ENCODE data around the gene SGPP1. TPM values are rescaled to one million over a fixed set of nuclear protein-coding genes. Genes with fewer than 3 reads are reported as not detected.
"Not testable (repeated sequence)": the region's sequence is repeated elsewhere in the genome, so short reads cannot be mapped to it uniquely, and the experiment has no call there.

SGPP1 gene
- total RNA-seq, 1 donor from 2014 or later: 19.2 TPM

DNA sequence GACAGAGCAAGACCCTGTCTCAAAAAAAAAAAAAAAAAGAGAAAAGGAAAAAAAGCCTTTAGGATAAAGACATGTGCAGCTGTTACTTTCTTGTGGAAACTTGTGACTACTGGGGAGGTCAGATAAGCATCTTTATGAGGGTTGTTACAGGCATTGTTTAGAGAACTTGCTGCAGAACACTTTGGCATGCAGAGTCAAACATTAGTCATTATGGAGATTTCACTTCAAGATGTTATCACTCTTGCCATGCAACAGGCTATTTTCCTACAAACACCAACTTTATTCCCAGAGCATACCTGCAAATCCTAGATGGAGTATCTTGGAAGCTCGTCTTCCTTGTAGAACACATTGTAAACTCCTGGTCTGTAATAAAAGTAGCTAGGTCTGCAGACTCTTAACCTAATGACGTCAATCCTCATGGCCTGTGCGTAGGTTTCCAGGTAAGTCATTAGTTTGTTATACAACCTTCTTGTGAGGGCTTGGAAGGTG, 49.9 kb downstream of the SGPP1 start:
- intact Hi-C loops (cut with micrococcal nuclease): no loop called here

DNA sequence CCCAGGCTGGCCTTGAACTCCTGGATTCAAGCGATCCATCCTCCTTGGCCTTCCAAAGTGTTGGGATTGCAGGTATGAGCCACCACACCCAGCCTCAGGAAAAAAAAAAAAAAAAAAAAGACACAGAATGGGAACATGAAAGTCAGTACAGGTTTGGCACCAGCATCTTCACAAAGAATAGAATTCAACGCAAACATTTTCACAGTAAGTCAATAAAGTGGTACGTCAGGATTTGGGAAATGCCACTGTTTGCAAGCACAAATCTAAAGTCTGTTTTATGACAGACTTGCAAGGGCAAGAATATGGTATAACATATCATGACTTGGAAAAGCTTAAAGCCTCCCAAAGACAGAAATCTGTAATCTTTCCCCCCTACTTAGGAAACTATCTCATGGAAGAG, 51.2 kb downstream of the SGPP1 start:
- intact Hi-C loops (cut with micrococcal nuclease): no loop called here

DNA sequence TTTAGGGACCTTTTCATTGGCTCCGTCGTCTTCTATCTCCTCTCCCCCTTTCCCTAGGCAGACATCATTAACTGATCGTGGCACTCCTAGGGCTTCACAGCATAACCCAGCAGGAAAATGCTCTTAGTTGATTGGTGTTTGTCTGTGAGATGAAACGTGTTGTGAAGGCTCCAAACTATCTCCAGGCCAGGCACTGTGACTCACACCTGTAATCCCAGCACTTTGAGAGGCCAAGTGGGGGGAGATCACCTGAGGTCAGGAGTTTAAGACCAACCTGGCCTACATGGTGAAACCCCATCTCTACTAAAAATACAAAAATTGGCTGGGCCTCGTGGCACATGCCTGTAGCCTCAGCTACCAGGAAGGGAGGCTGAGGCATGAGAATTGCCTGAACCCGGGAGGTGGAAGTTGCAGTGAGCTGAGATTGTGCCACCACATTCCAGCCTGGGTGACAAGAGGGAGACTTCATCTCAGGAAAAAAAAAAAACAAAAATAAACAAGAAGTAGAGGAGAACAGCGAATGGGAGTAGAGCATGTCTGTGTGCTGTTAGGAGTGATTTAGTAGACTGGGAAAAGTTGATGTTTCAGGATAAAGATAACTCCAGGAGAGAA, 53.9 kb downstream of the SGPP1 start:
- intact Hi-C loops (cut with micrococcal nuclease): no loop called here

DNA sequence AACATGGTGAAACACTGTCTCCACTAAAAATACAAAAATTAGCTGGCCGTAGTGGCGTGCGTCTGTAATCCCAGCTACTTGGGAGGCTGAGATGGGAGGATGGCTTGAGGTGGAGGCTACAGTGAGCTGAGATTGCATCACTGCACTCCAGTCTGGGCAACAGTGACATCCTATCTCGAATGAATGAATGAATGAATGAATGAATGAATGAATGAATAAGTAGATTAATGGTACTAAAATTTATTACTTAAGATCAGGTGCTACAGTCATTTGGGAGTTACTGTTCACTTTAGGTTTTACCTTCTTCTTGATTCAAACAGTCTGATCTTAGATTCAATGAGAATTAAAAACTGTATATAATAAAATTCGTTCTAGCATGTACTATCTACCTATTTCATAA, 54.6 kb downstream of the SGPP1 start:
- intact Hi-C loops (cut with micrococcal nuclease): no loop called here

DNA sequence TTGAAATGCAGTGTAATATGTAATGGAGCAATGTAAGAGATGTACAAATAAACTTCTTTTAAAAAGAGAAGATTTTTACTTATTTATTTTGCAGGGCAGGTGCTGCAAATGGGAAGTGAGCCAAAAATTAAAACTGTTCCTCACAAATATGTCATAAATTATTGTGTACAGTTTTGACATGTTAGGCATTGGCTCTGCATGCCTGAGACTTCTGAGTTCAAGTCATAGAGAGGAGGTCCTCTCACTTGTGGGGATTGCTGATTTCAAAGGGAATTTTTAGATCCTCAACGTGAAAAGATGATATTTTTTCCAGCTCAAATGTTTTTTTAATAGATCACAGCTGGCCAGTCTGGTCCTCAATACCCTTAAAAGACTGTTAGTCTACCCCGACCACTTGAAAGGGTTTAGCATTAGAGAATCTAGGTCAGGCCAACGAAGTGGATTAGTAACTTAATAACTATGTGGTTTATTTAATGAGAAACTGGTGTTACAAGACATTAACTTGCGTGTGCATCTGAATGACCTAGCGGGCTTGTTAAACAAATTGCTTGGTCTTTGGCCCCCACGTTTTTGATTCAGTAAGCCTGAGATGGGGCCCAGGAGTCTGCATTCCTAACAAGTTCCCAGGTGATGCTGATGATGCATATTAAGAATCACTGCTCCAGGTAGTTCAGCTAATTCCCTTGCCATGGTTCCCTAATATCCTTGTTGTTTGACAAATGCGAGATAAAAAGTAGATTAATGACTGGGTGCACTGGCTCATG, 55.3 kb downstream of the SGPP1 start:
- intact Hi-C loops (cut with micrococcal nuclease): no loop called here

DNA sequence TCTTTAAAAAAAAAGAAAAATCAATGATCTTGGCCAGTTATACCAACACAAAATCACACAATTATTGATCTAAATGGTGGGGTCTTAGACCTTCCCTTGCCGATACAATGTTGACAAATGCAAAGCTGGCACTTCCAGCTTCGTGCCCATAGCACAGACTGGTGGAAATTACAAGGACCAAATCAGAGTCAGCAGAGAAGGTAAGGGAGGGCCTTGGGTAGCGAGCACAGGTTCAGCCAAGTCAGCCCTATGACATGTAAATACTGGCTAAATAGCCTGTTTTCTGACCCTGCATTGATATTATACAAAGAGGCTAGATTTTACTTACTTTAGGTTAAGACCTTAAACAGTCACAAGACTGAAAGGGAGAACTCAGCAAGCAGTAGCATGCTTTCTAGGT, 55.9 kb downstream of the SGPP1 start:
- intact Hi-C loops (cut with micrococcal nuclease): no loop called here

DNA sequence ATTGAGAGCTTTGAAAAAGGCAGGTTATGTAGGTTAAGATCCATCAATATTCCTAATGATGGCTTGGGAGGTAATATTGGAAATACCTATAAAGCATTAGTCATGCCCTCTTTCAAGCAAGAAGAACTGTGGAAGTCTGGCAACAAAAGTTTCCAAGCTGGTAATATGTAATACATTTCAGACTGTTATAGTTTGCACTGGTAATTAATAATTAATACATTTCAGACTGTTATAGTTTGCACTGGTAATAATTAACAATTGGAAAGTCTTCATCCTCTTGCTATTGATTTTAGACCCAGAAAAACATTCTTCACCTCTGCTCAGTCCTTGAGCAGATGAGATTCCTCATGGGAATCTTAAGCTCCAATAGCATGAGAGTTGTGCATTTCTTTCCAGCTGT, 57.2 kb downstream of the SGPP1 start:
- intact Hi-C loops (cut with micrococcal nuclease): no loop called here

DNA sequence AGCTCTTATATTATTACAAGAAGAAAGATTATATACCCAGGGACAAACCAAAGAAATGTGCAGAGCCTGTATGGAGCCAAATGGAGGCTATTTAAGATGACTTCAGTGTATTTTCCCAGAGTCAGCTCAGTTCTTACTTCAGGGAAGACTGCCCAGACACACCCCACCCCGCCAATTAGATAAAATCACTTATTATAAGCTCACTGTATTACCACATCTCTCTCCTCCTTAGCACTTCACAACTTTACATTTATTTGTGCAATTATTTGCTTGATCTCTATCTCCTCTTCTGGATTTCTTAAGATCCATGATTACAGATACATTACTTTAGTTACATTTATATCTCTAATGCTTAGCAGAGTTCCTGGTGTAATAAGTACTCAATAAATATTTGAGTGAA, 61.5 kb downstream of the SGPP1 start:
- intact Hi-C loops (cut with micrococcal nuclease): no loop called here

DNA sequence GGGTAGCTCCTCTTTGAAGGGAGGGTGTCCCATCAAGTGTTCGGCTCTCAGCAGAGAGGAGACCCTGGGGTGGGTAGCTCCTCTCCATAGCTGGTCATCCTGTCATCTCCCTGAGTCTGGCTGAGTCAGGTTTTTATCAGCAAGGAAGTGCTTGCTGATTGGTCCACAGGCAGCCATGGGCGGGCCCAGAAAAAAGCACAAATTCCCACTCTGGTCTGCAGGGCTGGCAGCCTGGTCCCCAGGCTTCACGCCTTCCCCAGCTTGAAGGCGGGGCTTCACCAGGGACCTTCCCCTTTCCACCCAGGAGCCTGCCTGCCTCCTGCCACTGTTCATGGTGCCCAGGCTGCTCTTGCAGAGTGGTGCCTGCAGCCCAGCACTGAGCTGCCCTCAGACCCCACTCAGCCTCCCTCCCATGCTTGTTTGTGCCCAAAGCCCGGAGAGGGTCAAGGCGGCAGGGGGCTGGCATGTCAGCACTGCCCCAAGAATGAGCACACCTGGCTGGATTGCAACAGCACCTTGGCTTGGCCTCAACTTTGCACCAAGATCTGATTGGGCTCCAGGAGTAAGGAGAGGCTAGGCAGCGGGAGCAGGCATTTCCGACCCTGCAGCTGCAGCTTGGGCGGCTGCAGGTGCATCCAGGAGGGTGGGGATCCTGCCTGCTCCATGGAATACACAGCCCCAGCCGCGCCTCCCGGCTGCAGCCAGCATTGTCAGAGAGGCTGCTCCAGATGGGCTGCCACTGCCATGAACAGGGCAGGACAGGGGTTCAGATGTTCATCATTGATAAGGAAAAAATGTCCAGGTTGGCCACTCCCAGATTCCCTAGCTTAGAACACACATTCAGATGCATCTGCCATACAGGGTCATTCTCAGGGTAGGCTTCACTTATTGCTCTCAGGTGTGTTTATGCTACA, 64.2 kb downstream of the SGPP1 start:
- intact Hi-C loops (cut with micrococcal nuclease): no loop called here

DNA sequence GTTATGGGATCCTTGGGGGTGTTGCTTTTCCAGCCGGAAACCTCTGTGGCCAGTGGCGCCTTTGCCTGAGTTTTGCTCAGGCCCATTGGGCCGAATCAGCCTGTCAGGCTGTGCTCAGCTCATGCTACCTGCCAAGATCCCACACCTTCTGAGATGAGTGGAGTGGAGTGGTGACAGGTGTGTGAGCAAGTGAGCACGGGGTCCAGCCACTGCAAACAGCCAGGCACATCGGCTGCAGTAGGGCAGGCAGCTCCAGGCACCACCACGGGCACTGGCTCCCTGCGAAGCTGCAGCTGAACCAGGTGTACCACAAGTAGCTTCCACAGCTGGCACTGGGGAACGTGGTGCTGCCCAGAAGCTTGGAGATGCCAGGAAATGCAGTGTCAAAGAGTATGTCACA, 65.1 kb downstream of the SGPP1 start:
- intact Hi-C loops (cut with micrococcal nuclease): no loop called here

DNA sequence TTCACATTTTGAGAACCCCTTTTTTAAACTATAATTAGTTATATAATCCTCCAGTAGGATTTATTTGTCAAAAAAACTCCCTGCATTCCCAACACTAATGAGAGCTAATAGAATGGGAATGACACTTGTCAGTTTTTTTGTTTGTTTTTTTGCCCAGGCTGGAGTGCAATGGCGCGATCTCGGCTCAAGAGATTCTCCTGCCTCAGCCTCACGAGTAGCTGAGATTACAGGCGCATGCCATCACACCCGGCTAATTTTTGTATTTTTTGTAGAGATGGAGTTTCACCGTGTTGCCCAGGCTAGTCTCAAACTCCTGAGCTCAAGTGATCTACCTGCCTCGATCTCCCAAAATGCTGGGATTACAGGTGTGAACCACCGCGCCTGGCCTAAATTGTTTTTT, 66.0 kb downstream of the SGPP1 start:
- intact Hi-C loops (cut with micrococcal nuclease): not testable (repeated sequence)

DNA sequence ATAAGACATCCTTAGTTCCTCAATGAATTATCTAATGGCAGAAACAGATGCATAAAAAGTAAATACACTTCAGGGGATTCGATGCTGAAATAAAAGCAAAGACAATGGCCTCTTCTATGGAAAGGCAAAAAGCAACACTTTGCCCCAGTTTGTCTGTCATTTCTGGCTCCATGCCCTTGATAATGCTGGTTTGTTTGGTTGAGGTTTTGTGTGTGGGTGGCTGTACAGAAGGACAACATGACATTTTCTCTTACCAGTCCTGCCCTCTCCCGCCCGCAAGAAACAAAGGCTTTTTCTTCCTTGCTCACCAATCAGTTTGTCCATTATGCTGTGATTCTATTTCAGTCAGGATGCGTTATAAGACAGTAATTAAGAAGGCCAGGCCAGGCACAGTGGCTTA, 68.1 kb downstream of the SGPP1 start:
- intact Hi-C loops (cut with micrococcal nuclease): no loop called here

DNA sequence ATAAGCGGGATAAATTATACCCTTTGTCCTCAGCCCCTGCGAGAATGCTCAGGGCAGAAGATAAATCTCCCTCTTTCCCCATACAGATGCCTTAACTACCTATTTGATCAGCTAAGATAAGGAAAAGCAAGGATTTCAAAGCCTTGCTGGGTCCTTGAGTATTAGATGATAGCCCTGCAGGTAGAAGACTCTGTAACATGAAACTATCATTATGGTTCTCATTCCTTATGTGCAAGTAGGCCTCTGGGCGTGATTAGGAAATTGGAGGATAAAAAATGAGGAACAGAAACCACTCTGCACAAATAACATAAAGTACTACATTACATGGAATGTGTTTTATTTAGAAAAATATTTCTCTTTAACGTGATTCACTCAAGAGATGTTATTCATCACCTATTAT, 71.7 kb downstream of the SGPP1 start:
- intact Hi-C loops (cut with micrococcal nuclease): no loop called here

DNA sequence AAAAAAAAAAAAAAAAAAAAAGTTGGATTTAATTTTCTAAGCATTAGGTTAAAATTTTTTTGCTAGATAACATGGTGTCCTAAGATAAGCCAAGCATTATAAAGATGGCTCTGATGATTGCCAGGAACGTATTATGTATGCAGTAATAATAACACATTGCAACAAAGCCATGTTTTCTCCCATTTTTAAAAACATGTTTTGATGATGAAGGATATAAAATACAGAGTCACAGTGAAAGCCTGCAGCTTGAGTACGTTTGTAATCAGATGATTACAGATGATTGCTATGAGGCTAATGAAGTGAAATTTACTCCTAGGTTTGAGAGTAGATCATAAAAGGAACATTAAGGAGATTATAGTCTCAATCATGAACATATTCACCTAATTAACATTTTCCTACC, 72.9 kb downstream of the SGPP1 start:
- intact Hi-C loops (cut with micrococcal nuclease): no loop called here

DNA sequence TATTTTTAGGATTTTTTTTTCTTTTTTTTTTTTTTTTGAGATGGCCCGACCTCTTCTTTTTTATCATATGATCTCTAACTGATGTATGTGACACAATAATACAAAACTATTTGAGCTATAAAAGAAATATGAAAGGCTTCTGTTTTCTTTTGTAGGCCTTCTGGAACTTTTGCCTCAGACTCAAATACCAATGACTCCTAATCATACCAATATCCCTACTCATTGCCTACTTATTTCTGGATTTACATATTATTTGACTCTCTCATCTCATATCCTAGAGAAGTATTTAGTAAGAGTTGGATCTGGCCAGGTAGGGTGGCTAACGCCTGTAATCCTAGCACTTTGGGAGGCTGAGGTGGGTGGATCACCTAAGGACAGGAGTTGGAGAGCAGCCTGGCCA, 73.5 kb downstream of the SGPP1 start:
- intact Hi-C loops (cut with micrococcal nuclease): no loop called here

DNA sequence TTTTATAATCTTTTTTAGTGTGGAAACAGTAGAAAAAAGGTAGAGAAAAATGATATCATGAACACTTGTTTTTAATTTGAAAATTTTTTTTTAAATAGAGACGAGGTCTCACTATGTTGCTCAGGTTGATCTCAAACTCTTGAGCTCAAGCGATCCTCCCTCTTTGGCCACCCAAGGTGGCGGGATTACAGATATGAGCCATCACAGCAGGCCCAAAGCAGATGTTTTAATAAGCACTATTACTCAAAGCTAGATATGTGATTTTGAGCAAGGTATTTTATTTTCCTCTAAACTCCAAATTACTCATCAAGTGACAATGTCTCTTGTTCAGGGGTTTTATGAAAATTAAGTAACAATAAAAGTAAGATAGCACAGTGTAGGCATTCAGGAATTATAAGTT, 75.5 kb downstream of the SGPP1 start:
- intact Hi-C loops (cut with micrococcal nuclease): no loop called here

DNA sequence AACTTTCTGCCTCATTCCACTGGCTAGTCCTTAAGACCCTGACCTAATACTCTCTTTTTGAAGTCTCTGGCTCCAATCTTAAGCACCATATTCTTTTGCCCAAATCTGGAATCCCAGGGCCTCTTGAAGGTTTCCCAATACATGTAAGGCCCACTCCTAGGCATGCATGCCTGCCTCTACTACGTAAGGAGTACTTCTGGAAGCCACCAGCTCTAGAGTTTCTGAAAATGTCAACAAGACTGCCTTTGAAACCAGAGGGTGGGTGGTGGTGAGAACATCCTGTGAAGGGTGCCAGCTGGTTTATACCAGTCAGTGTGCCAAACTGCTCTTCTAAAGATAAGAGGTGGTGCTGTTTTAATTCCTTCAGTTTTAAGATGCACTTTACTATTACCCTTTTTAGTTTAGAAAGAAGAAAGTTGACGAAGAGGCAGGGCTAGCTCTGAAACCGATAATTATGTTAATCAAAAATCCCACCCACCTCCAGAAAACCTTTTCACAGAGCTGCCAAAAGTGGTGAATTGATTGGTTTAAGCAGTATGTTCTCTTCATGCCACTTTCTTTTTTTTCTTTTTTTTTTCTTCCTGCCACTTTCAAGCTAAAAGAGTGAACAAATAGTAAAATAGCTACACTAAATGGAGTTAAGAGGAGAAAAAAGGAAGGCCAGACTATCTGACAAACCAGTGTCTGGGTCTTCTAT, 77.5 kb downstream of the SGPP1 start:
- intact Hi-C loops (cut with micrococcal nuclease): no loop called here

DNA sequence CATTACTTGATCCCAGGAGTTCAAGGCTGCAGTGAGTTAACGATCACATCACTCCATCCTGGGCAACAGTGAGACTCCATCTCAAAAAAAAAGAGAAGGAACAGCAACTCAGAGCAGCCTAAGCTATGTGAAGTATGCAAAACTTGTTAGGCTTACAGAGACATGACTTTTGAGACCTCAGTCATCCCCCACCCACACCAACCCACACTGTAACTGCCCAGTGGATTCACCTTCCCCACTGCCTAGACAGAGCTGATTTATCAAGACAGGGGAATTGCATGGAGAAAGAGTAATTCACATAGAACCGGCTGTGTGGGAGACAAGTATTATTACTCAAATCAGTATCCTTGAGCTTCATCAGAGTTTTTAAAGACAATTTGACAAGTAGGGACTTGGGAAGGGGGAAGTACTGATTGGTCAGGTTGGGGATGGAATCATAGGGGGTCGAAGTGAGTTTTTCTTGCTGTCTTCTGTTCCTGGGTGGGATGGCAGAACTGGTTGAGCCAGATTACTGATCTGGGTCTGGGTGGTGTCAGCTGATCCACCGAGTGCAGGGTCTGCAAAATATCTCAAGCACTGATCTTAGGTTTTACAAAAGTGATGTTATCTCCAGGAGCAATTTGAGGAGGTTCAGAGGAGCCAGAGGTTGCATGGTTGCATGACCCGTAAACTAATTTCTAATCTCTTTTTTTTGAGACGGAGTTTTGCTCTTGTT, 80.0 kb downstream of the SGPP1 start:
- intact Hi-C loops (cut with micrococcal nuclease): loop anchor here (10.0 kb wide), 1 partner anchor 617 kb away; no protein-coding TSS in a partner anchor

DNA sequence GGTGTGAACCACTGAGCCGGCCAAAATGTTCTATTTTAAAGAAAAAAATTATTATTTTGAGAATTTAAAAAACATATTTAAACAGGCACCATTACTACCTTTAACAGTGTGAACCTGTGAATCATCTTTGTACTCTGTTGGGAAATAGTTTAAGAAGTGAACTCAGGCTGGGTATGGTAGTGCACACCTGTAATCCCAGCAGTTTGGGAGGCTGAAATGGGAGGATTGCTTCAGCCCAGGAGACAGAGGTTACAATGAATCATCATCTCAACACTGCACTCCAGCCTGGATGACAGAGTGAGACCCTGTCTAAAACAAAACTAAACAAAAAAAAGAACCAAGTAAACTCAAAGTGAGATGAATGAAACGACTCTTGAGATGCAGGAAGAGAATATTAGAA, 83.1 kb downstream of the SGPP1 start:
- intact Hi-C loops (cut with micrococcal nuclease): loop anchor here (5.0 to 10.0 kb wide), 5 partner anchors 167 to 1458 kb away; partner anchors contain the start of genes CHURC1 and MAX

DNA sequence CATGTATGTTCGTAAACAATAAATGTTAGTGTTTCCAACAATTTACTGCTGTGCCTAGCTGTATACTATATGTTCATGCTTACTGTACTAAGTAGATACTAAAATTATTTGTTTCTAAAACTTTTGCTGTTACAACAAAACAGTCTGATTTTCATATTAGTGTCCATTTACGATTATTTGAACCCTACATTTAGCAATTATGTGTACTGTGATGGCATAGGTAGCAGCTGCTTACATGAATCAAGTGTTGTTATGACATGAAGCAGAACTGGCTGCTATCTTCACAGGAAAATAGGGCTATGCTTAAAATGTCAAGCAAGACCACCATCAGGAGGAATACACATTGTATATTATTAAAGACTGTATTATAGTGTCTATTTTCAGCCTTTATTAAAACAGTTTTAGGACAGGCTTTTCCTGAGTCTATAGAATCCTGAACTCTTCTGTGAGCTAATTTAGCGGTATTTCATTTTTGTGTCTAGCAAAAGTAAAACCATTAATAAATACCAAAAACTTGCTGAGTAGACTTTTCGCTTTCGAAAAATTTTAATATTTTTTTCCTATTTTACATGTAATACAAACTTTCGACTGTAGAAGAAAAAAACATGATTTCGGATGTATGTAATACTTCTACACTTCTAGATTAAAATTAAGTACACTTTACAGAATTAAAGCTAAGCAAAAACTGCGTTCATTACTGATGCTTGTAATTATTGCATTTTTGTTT, 85.0 kb downstream of the SGPP1 start:
- intact Hi-C loops (cut with micrococcal nuclease): loop anchor here (1.0 to 10.0 kb wide), 9 partner anchors 100 to 1459 kb away; partner anchors contain the start of genes CHURC1, MAX, PPP2R5E and ZBTB25

Data from T-helper 2 cell treated with Interferon-gamma antibody and Interleukin-4, amounts not matched to agents 100 ng/mL and 5 ng/mL, for 36 hours (primary cell).